GM23338 (cell line): ENCODE measurements around the gene TARS3.
A peak's percentile ranks its signal among the peaks of the same experiment; 100 is the strongest.

Source experiments
- CREB1 ChIP-seq: fragments of 250-450 bp; sonication (Bioruptor Pico); IDR thresholded peaks from 2 replicates; pipeline ENCODE4 v1.5.0; 2020; ENCODE audit warnings: low read depth, mild to moderate bottlenecking, moderate library complexity
- CTCF ChIP-seq, 2 experiments: fragments of 200-600 bp in 1 of 2; sonication (generic) in 1 of 2; conservative IDR thresholded peaks; 2 replicates each; pipeline versions ENCODE4 v1.5.1 to v1.6.1; 2016 to 2017; ENCODE audit warnings: antibody characterized with exemption in 2 of 2, low read depth in 2 of 2, mild to moderate bottlenecking in 2 of 2, moderate library complexity in 1 of 2
- ETS1 ChIP-seq: IDR thresholded peaks from 2 replicates; pipeline ENCODE4 v1.6.1; 2016; ENCODE audit warnings: antibody characterized with exemption
- EZH2 ChIP-seq: fragments of 200-600 bp; sonication (generic); IDR thresholded peaks from one replicate; pipeline ENCODE4 v1.8.0; 2017; ENCODE audit warnings: antibody characterized with exemption, mild to moderate bottlenecking, low read depth; ENCODE audit not compliant: unreplicated experiment
- EZH2phosphoT487 ChIP-seq: fragments of 200-600 bp; sonication (generic); IDR thresholded peaks from one replicate; pipeline ENCODE4 v1.8.1; 2018; ENCODE audit warnings: antibody characterized with exemption; ENCODE audit not compliant: unreplicated experiment
- JUNB ChIP-seq: IDR thresholded peaks from one replicate; pipeline ENCODE4 v1.6.1; 2016; ENCODE audit warnings: antibody characterized with exemption; ENCODE audit not compliant: unreplicated experiment
- POLR2AphosphoS5 ChIP-seq: IDR thresholded peaks from 2 replicates; pipeline ENCODE4 v1.6.1; 2016; ENCODE audit warnings: antibody characterized with exemption, low read depth
- REST ChIP-seq: IDR thresholded peaks from one replicate; pipeline ENCODE4 v1.6.1; 2018; ENCODE audit warnings: antibody characterized with exemption; ENCODE audit not compliant: unreplicated experiment
- ZNF331 ChIP-seq: fragments of 250-450 bp; sonication (Bioruptor Pico); IDR thresholded peaks from 2 replicates; pipeline ENCODE4 v1.5.0; 2020; ENCODE audit warnings: low read depth, mild to moderate bottlenecking, moderate library complexity

GRCh38 chr15:101765772-101766456 lies 41.6 kb upstream of the TARS3 start:
- TF ChIP-seq ZNF331 = peak; percentile 90
- TF ChIP-seq EZH2 = no peak
- TF ChIP-seq CTCF (conservative IDR thresholded peaks at IDR 0.05; ENCODE audit: low read depth in 2 of 2) = no peak
- no peak for TF ChIP-seq POLR2AphosphoS5
- no peak for TF ChIP-seq ETS1
- no peak for TF ChIP-seq CREB1 (CRISPR knock-in tag)
- no peak for TF ChIP-seq EZH2phosphoT487
- TF ChIP-seq REST = no peak
- TF ChIP-seq JUNB = no peak
